GM21528 (cell line): Measurements from ENCODE around the gene SKI.
A peak's percentile ranks its signal among the peaks of the same experiment; 100 is the strongest.

ENCODE experiments used
- ATAC-seq: cut with Tn5 transposase; IDR thresholded peaks from one replicate; pipeline ENCODE4 v1.9.1; 2021; ENCODE audit warnings: mild to moderate bottlenecking, moderate library complexity; ENCODE audit not compliant: unreplicated experiment, low FRiP score

SKI gene

DNA sequence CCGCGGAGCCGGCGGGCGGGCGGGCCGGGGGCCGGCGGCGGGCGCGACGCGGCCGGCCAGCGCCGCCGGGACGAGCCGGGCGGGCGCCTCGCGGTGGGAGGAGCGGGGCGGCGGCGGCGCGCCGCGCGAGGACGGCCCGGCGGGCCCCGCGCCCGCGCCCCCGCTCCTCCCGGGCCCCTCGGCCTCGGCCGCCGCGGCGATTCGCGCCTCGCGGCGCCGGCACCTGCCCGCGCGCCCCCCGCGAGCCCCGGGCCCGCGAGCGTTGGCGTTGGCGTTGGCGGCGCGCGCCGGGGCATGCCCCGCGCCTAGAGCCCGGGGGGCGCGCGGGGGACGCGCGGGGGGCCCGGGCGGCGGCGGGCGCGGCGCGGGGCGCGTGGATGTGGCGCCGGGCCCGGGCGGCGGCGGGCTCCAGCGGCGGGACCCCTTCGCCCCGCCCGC lies at the start of gene SKI:
Gene SKI, plus strand, starts transcription at position 163 of the 438 bp plus-strand sequence. CDS start 448 bp downstream, outside the sequence.
- no peak for ATAC-seq

DNA sequence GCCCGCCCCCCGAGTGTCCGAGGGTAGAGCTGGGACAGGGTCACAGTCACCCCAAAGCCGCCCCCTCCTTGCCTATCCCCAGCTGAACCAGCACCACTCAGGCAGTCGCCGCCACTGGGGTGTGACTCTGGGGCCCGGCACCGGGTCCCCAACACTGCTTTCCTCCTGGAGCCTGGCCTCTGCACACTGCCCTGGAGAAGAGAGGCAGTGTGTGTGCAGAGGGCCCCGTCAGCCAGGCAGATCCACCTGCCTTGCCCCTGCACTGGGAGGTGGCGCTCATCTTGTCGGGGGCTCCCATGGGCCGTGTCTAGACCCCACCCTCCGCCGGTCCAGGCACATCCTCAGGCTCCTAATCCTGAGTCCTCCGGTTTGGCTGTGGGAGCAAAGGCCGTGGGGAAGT lies 49.2 kb upstream of the SKI start:
- ATAC-seq: no peak

DNA sequence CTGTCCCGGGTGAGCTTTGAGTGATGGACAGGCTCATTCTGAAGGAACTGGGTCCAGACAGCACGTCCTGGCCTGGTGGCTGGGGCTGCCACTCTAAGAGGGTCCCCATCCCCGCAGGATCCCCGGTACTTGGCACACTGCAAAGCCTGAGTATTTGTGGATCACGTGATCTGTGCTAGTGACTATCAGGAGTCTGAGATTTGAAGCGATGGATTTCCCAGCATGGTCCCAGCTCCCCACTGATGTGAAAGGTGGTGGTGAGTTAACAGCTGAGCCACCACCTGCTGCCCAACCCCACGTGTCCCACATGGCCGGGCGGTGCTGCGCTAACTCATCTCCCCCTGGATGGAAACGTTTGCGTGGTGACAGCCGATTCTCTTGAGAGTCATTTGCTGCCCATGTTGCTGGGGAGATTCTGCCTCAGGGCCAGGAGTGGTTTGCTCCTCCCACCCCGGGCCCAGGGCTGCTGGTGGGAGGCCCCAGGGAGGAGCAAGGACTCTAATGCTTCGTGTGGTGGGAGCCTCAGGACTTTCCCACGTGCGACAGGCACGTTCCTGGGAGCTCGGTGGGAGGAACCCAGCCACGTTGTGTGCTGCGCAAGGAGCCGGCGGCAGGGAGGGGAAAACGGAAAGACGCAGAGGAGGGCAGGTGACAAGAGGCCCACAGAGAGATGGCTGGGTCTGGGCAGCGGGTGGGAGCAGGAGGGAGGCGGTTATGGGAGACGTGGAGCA lies 48.7 kb upstream of the SKI start:
- ATAC-seq: no peak

- ATAC-seq: no peak
Observed at GRCh38 chr1:2180297-2181245, 47.5 kb upstream of the SKI start.

DNA sequence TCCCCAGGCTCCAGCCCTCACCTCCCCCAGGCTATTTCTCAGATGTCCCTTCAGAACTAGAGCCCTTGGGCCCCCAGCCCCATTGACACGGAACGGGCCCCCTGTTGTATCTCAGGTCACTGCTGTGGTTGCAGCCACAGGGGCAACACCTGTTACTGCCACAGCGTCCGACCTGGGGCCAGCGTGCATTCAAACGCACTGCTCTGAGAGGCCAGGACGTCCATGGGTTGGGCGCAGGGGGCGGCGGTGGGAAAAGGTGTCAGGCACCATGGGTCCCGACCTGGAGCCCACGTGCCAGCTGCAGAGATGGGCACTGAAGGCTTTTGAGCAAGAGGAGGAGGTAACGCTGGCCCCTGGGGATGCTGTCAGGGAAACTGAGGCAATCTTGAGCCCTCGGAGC lies 46.8 kb upstream of the SKI start:
- no peak for ATAC-seq

DNA sequence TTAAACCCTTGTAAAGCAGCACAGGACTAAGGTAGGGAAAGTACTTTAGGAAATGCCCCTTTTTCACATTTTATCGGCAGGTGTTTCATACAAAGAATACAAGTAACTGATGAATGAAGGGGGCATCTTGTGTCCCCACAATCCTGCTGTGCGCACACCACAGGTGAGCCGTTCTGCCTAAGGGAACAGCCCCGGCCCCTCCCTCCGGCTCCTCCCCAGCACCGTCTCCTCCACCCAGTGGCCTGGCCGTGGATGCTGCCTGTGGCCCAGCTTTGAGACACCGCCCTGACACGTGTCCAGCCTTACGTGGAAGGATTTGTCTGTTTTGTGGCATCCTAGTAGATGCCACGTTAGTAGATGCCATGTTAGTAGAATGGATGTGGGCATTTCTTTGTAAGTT lies 46.4 kb upstream of the SKI start:
- no peak for ATAC-seq

GRCh38 chr1:2182376-2182775 lies 45.7 kb upstream of the SKI start:
- no peak for ATAC-seq

GRCh38 chr1:2183937-2184334 lies 44.2 kb upstream of the SKI start:
- ATAC-seq: no peak

DNA sequence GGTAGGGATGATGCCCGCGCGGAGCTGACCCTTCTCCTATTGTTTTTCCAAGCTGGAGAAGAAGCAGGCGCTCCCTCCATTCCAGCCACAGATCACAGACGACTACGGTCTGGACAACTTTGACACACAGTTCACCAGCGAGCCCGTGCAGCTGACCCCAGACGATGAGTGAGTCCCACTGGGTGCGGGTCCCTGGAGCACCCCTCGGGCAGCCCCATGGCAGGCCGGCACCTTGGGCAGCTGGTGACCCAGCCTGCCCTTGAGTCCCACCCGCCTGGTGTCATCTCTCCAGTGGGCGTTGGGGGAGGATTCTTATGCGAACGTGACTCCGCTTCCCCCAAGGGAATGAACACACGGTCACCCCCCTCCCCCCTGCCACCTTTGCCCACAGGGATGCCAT lies 43.6 kb upstream of the SKI start:
- no peak for ATAC-seq

DNA sequence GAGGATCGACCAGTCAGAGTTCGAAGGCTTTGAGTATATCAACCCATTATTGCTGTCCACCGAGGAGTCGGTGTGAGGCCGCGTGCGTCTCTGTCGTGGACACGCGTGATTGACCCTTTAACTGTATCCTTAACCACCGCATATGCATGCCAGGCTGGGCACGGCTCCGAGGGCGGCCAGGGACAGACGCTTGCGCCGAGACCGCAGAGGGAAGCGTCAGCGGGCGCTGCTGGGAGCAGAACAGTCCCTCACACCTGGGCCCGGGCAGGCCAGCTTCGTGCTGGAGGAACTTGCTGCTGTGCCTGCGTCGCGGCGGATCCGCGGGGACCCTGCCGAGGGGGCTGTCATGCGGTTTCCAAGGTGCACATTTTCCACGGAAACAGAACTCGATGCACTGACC lies 43.2 kb upstream of the SKI start:
- no peak for ATAC-seq

DNA sequence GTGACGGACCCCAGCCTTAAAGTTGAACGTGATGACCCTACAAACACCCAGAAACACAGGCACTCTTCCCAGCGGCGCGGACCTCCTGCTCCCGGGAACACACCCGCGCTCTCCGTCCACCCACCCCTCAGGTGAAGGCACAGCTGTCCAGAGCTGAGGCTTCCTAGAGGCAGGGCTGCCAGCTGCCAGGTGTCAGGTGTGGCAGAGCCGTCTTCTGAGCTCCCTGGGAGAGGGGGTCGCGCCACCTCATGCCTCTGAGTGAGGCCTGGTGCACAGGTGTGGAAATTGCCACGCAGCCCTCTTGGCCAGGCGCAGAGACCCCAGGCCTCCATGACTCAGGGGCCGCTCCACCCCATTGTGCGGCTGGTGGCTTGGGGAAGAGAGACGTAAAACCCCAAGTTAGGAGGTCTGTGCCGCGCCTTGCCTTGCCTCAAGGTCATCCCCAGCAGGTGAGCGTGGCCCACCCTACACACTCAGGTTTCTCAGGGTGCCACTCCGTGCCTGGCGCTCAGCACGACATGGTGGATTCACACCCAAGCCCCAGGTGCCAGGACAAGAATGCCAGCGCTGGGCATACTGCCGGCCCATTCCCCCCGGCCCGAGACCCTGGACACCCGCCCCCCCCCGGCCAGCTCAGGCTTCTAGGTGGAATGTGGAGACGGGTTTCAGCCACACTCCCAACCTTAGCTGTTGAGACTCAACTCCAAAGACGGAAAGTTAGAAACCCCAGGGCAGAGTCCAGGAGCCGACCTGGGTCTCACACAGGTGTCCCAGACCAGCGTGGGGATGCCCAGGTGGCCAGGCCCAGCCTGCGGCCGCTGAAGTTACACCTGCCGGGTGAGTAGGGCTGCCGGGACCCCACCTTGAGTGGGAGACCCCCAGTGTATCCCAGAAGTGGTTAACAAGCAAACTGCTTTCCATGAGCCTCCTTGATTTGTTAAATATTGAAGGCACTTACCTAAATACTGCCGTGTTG lies 42.0 kb upstream of the SKI start:
- ATAC-seq: no peak

DNA sequence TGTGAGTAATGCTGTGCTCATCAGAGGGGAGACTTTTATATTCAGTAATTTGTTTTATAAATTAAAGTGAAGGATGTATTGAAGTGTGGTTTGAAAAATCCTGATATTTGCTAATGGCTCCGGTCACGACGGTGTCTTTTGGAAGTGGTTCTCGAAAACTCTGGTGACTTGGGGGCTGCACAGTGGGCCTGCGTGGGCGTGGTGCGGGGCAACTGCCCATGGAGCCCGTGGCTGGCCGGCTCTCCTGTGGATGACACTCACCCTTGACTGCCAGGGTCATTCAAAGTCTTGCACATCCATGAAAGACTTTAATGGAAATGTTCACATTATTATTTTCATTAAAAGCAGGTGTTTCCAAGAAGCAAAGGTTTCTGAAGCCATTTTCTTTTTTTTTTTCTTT lies 41.2 kb upstream of the SKI start:
- no peak for ATAC-seq

- ATAC-seq: no peak
Observed at GRCh38 chr1:2187619-2188018, 40.5 kb upstream of the SKI start.

DNA sequence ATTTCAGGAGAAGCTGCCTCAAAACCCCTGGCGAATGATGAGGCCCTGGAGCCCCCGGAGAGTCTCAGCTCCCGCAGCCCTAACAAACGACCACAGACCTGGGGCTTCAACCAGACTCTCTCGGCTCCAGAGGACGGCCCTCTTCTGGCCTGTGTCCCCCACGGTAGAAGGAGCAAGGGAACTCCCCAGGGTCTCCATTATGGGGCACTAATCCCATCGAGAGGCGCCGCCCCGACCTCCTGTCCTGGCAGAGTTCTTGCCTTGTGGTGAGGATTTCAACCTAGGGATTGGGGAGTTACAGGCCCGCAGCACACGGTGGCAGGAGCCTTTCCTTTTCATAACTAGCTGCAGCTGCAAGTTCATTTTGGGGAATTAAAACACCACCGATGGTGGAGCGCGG lies 39.8 kb upstream of the SKI start:
- no peak for ATAC-seq

GRCh38 chr1:2189459-2190425 lies 38.4 kb upstream of the SKI start:
- ATAC-seq: peak; percentile 50

- ATAC-seq: no peak
Observed at GRCh38 chr1:2190491-2190976, 37.6 kb upstream of the SKI start.

GRCh38 chr1:2192031-2192995 lies 35.8 kb upstream of the SKI start:
- ATAC-seq: no peak
